GM21786 (cell line): ENCODE results near the gene AKAIN1.

ENCODE experiments used
- ATAC-seq: cut with Tn5 transposase; IDR thresholded peaks from one replicate; pipeline ENCODE4 v1.9.1; 2021; ENCODE audit not compliant: unreplicated experiment

Gene AKAIN1

GRCh38 chr18:5097116-5097703 is 99.8 kb downstream of the AKAIN1 start:
- ATAC-seq, result no peak

- ATAC-seq, result no peak
These were observed 101.8 kb downstream of the AKAIN1 start for GRCh38 chr18:5095239-5095638.

- no peak for ATAC-seq
These were observed 103.2 kb downstream of the AKAIN1 start for GRCh38 chr18:5093902-5094301.
